WI38 (cell line): Measurements from ENCODE around the gene HIPK2.

ENCODE experiments used
- H3K4me3 ChIP-seq: 2 replicates; pipeline ENCODE4 v1.5.1; 2011; ENCODE audit warnings: low read depth, mild to moderate bottlenecking, control low read depth, low read length
- CTCF ChIP-seq: IDR thresholded peaks from 2 replicates; pipeline ENCODE4 v1.5.1; 2012; ENCODE audit warnings: low read depth, mild to moderate bottlenecking, control low read depth, low read length

HIPK2 gene

GRCh38 chr7:139523968-139524815 is 253.6 kb downstream of the HIPK2 start:
- no peak for TF ChIP-seq CTCF
- H3K4me3 ChIP-seq, result no peak overlapping the region

GRCh38 chr7:139523199-139523941 is 254.4 kb downstream of the HIPK2 start, which contains the start of gene CLEC2L:
CLEC2L (plus strand) TSS chr7:139523685; CDS start chr7:139523928, 243 bp downstream.
- H3K4me3 ChIP-seq, result no peak within 1 kb of the TSS

GRCh38 chr7:139522830-139523198 is 255.0 kb downstream of the HIPK2 start:
- no peak for TF ChIP-seq CTCF
- no peak overlapping the region for H3K4me3 ChIP-seq

More at GRCh38 chr7:139523199-139523941, 254.4 kb downstream of the HIPK2 start, which contains the start of gene CLEC2L:
- TF ChIP-seq CTCF, result no peak

GRCh38 chr7:139521439-139521838 is 256.4 kb downstream of the HIPK2 start:
- TF ChIP-seq CTCF, result no peak
- no peak overlapping the region for H3K4me3 ChIP-seq

- H3K4me3 ChIP-seq, result no peak overlapping the region
- TF ChIP-seq CTCF, result no peak
These were observed 262.5 kb downstream of the HIPK2 start for GRCh38 chr7:139515266-139515665.
